Activated CD4-positive, alpha-beta T cell treated with anti-CD3 and anti-CD28 coated beads, Interleukin-2, Interleukin-6, amounts not matched to agents 100 ng/mL and 50 ng/mL, durations not matched to agents 16 hours and 8 hours (primary cell): ENCODE data around the gene GPR180.
A peak's percentile ranks its signal among the peaks of the same experiment; 100 is the strongest.

Experiments used
- DNase-seq: peaks from one replicate; pipeline ENCODE4 v3.0.0-alpha.2; 2020

The GPR180 gene

DNA sequence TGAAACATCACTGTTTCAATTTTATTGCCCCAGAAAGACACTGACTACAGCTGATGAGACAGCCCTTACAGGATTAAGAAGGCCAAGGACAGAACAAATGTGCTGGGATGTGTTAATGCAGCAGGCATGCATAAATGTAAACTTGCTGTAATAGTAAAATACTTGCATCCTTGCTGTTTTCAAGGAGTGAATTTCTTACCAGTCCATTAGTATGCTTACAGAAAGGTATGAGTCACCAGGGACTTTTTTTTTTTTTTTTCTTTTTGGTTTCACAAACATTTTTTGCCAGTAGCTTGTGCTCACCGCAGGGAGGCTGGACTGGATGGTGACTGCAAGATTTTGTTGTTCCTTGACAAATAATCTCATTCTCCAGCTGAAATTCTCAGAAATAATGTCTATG lies 55.1 kb downstream of the GPR180 start:
- DNase-seq, result peak; percentile 51

- no peak for DNase-seq
These were observed 55.5 kb downstream of the GPR180 start for GRCh38 chr13:94657167-94657566.

DNA sequence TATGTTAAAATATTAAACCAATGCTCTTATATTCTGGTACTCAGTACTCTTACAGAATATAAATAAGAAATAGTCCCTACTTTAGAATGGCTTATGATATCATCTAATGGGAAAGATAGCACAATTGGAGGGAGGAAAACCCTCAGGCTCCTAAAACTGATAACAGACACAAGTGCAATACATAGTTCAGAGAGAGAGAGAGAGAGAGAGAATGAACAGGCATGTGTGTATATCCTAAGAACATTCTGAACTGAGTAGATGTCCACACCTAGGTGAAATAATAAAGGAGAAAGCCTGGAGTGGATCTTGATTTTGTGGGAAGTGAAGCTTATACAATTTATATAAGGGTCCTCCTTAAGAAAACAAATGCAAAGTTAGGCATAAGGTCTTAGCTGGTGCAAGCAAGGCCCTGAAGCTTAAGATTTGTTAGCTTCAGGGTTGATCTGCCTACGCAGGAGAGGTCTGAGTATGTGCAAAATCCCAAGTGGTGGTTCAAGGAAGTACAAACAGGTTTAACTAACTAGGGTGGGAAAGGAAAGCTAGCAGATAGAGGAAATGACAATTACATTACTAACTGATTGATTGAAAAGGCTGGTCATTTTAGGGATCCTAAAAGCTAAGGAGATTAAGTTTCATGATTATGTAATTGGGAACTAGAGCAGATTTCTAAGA lies 57.4 kb downstream of the GPR180 start:
- DNase-seq, result no peak

DNA sequence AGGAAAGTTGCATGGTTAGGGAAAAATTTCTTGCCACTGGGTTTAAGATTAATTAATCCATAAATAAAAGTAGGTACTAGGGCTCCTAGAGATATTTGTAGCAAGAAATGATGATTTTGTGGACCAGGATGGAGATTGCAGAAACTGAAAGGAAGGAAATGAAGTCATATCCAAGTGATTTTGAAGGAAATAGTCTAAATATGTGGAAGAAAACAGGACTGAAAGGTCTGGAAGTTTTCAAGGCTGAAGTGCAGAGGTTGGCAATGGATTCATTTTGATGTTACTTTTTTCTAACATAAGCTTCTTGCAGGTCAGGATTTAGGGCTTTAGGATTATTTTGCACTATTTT lies 57.9 kb downstream of the GPR180 start:
- no peak for DNase-seq

DNA sequence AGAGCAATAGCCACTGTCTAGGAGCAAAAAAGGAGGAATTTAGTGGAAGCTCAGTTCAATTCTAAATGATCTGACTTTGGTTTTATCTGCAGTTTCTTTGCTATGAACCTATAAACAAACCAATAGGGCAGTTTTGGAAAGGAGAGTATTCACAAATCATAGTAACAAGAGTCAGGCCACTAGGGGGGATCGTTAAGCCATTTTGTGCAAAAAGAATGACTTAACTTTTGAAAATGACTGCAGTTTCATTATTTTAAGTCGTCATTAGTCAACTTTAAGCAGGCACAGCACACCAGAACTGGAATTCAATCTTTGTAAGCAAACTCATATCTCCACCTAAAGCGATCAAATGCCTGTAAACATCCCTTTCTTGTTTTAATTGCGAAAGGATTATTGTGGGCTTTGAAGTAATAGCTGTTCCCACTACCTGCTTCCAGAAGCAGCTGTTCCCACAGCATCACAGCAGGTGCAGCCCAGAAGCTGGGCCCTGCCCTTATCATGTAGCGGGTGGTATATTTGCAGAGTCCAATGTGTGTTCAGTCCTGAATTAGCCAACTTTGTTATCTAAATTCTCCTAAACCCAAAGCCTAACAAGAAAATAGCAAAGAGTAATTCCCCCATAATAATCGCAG lies 59.2 kb downstream of the GPR180 start:
- DNase-seq, result peak; percentile 17

DNA sequence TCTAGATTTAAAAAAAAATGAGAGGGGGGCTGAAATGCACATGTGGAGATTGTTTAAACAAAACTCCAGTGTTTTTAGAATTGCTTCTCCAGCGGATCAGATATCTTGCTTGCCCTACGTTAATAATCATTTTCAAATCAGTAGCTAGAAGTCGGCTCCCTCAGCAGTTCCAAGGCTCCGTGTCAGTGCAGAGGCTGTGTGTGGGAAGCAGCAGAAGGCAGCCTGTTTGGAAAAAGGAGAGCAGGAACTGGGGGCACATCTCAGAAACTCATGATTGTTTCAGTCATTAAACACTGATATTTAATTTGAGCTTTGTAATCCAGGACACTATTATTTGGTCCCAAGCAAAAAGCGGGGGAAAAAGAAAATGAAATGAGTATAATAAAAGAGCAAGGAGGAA lies 59.7 kb downstream of the GPR180 start:
- no peak for DNase-seq

DNA sequence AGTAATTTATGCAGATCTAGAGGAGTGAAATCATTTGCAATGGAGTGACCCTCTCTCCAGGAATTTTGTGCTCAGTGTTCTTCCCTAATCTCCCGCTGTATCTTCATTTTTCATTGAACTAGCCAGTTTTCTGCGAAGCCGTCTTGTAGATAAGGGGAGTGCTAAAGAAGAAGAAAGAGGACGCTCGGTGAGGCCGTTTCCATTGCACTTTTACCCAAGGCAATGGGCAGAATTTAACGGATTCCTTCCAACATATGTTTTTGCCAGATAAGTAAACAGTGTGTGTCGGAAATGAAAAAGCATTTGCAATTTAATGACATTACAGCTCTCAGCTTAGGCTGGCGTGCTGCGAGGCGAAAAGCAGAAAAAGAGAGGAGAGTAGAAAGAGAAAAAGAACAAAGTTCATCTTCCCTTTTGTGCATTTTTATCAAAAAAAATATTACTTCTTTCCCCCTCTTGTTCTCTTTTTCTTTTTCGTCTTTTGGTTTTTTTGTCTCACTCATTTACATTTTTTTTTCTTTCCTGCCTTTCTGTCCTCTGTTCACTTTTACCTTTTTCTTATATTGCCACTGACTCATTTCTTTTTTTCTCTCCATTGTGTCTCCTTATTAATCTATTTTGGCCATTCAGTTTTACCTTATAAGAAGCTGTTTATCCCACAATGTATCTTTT lies 60.8 kb downstream of the GPR180 start:
- no peak for DNase-seq

- no peak for DNase-seq
These were observed 63.2 kb downstream of the GPR180 start for GRCh38 chr13:94664889-94665288.

GRCh38 chr13:94666065-94666464 lies 64.4 kb downstream of the GPR180 start:
- no peak for DNase-seq

GRCh38 chr13:94667190-94667589 lies 65.5 kb downstream of the GPR180 start:
- DNase-seq, result peak; percentile 14

GRCh38 chr13:94672400-94672799 lies 70.7 kb downstream of the GPR180 start:
- no peak for DNase-seq

DNA sequence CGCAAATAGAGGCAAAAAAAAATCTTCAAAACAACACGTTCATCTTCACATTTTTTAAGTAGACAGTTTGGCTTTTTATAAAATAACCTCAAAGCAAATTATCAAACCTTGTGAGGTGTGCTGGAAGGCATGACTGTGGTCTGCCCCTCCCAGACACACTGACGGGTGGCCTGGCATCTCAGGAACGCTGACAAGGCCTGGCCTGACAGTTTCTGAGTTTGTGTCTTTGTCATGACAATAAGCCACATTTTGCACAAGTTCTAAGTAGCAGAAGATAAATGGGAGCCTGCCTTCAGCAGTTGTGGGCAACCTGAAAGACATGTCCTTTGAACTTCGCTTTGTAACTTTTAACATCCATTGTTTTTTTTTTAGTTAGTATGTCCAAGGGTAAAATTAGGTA lies 72.2 kb downstream of the GPR180 start:
- DNase-seq, result no peak

- peak; percentile 57 for DNase-seq
These were observed 73.1 kb downstream of the GPR180 start for GRCh38 chr13:94674609-94675348.

GRCh38 chr13:94677799-94678198 lies 76.1 kb downstream of the GPR180 start:
- no peak for DNase-seq

DNA sequence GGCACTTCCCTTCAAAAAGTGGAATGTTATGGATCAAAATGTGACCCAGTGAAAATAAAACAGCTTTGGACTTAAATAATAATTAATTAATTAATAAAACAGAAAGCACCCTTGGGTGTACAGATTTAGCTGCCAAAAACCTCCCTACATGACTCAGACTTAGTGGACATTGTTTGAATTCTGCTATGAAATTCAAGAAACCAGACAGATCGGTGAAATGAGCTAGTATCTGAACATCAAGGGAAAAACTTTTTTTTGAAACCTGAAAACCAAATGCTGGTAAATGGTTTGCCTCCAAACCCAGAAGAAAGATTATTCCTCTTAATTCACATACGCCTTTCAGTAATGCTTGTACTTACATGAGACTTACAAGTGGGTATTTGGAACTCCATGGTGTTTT lies 77.2 kb downstream of the GPR180 start:
- no peak for DNase-seq

- DNase-seq, result no peak
These were observed 78.0 kb downstream of the GPR180 start for GRCh38 chr13:94679614-94680013.

GRCh38 chr13:94682229-94682628 lies 80.6 kb downstream of the GPR180 start:
- no peak for DNase-seq

- DNase-seq, result no peak
These were observed 81.8 kb downstream of the GPR180 start for GRCh38 chr13:94683409-94683808.
